H1 (cell line): ENCODE data around the gene AMBP. TPM values are rescaled to one million over a fixed set of nuclear protein-coding genes. Genes with fewer than 3 reads are reported as not detected.

Source experiments
- polyA plus RNA-seq, 7 experiments: library from polyadenylated mRNA; depleted of rRNA in 3 of 7; stranded (reverse) in 5 of 7; unstranded in 2 of 7; fragments of >200 nt in 5 of 7; fragments of 200-250 nt in 2 of 7; gene quantifications; 1 replicate in 5 of 7; 2 replicates in 1 of 7; 4 replicates in 1 of 7; pipeline versions ENCODE4 v1.2.1 to v1.2.3, GENCODE V29; 2011 to 2013; ENCODE audit warnings: missing spikeins in 2 of 7, mixed read lengths in 2 of 7
- total RNA-seq: library from RNA; stranded (reverse); fragmentation: NEBNext Ultra II Directional; extraction: Animal tissue kit (Norgen Biotek cat#: 25700); gene quantifications from 2 replicates; pipeline ENCODE4 v1.2.1, GENCODE V29; 2021
- TF ChIP-seq, protein P1 (sequence below): IDR thresholded peaks from 2 replicates; pipeline ENCODE4 v1.6.1; 2012; ENCODE audit warnings: low read length, inconsistent platforms

The AMBP gene
- total and polyA plus RNA-seq, 2 of the 8 experiments (the other 6 are each of a cell fraction or from before 2014, with no cell fraction given), result 3.0 to 4.0 TPM

DNA sequence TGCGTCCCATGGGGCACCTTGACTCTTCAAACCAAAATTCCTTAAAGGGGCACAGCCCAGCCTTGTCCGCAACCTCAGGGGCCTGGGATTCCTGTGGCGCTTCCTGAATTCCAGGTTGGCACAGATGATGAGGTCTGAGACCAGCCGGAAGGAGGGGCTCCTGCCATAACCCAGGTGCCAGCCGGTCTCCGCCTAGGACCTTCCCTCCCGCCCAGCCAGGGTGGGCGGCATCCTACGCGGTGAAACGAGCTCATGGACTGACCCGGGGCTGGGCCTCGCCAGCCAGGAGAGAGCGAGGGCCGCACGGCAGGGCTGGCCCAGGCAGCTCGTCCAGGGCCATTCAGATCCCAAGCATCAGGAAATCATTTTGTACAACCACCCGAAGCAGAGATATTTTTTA is 23.0 kb downstream of the AMBP start (continued):
- TF ChIP-seq, protein P1, sequence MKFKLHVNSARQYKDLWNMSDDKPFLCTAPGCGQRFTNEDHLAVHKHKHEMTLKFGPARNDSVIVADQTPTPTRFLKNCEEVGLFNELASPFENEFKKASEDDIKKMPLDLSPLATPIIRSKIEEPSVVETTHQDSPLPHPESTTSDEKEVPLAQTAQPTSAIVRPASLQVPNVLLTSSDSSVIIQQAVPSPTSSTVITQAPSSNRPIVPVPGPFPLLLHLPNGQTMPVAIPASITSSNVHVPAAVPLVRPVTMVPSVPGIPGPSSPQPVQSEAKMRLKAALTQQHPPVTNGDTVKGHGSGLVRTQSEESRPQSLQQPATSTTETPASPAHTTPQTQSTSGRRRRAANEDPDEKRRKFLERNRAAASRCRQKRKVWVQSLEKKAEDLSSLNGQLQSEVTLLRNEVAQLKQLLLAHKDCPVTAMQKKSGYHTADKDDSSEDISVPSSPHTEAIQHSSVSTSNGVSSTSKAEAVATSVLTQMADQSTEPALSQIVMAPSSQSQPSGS, result no peak
- TF ChIP-seq, all 59 proteins: peak for 0
